Stimulated activated naive B cell treated with anti-CD40 and anti-IgM and Interleukin-4, amounts not matched to agents 10 μg/mL and 1 μg/mL and 100 μg/mL, for 72 hours (primary cell): Measurements from ENCODE around the gene PRR33.

Experiments used
- ATAC-seq, 2 donors: fragments of 150-1000 bp; cut with Tn5 transposase; replicated peaks; 2 replicates each; pipeline ENCODE4 v1.10.0; 2021; ENCODE audit warnings: moderate library complexity in 1 of 2
- DNase-seq: peaks from one replicate; pipeline ENCODE4 v3.0.0; 2021
- H3K27ac Mint-ChIP-seq: one replicate; pipeline ENCODE4 v1.8.0; 2022; ENCODE audit warnings: mild to moderate bottlenecking, mixed read lengths
- H3K27me3 Mint-ChIP-seq, 2 donors: one replicate each; pipeline ENCODE4 v1.8.0; 2022; ENCODE audit warnings: mixed read lengths in 2 of 2
- H3K36me3 Mint-ChIP-seq, 2 donors: one replicate each; pipeline ENCODE4 v1.8.0; 2022; ENCODE audit warnings: mixed read lengths in 2 of 2, mild to moderate bottlenecking in 1 of 2
- H3K4me1 Mint-ChIP-seq, 2 donors: one replicate each; pipeline ENCODE4 v1.8.0; 2022; ENCODE audit warnings: mixed read lengths in 2 of 2, mild to moderate bottlenecking in 1 of 2
- H3K4me3 Mint-ChIP-seq, 2 donors: one replicate each; pipeline ENCODE4 v1.8.0; 2022; ENCODE audit warnings: mild to moderate bottlenecking in 2 of 2, mixed read lengths in 2 of 2, moderate library complexity in 1 of 2
- H3K9me3 Mint-ChIP-seq, 2 donors: one replicate each; pipeline ENCODE4 v1.8.0; 2022; ENCODE audit warnings: mixed read lengths in 2 of 2, mild to moderate bottlenecking in 1 of 2

The PRR33 gene

DNA sequence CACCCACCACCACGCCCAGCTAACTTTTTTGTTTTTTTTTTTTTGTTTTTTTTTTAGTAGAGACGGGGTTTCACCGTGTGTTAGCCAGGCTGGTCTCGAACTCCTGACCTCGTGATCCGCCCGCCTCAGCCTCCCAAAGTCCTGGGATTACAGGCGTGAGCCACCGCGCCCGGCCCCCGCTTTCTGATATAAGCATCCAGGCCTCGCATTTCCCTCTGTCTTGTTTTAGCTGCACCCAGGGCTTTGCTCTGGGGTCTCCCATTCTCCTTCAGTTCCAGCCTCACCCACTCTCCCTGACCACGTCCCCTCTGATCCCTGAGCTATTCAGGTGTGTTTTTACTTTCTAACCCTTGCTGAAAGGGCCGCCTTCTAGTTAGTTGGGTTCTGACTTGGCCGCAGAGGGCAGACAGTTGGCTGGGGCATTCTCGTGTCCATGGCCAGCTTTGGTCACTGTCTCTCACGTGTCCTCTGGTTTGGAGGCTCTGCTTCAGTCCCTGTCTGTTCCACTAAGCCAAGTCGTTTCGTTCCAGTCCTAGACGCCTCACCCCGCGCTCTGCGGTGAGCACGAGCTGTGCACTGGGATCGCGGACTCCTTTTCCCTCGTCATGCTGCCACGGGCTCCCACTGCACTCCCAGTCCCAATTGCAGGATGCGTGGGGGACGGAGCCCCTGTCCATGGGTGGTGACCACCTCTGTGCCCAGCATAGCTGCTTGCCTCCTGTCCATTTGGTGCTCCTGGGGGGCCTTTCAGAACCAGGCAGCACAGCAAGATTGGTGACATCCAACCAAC, 21.8 kb upstream of the PRR33 start:
- Mint-ChIP-seq H3K36me3 (peaks cover 0 to 4% of the 10 kb centered on the region in 2 donors), H3K27me3 (peaks cover 16 to 19% of the 10 kb centered on the region in 2 donors), H3K4me3 (no peak overlapping the region), H3K4me1 (peaks cover 15 to 17% of the 10 kb centered on the region in 2 donors), H3K9me3 (no peaks in the 10 kb centered on the region), H3K27ac (no peak overlapping the region)
- ATAC-seq (no peak), DNase-seq (no peak)

DNA sequence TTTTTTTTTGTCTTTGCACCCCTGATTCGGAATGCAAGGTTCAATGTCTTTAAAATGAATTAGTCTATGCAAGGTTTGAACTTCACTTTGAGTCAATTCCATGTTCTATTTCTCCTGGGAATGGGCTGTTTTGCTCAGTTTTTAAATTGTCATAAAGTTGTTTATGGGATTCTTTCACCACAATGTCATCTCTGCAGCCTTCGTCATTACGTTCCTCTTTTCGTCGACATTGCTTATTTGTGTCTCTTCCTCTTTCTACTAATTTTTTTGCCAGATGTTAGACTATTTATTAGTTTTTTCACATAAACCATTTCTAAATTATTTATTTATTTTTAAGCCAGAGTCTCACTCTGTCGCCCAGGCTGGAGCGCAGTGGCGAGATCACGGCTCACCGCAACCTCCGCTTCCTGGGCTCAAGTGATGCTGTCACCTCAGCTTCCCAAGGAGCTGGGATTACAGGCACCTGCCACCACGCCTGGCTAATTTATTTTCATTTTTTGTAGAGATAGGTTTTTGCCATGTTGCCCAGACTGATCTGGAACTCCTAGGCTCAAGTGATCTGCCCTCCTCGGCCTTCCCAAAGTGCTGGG, 20.7 kb upstream of the PRR33 start:
- ATAC-seq, result no peak
- Mint-ChIP-seq H3K9me3 (no peaks in the 10 kb centered on the region), H3K4me1 (peaks cover 15 to 17% of the 10 kb centered on the region in 2 donors), H3K4me3 (no peak overlapping the region), H3K27ac (no peak overlapping the region), H3K36me3 (peaks cover 0 to 4% of the 10 kb centered on the region in 2 donors), H3K27me3 (peaks cover 16 to 19% of the 10 kb centered on the region in 2 donors)
- no peak for DNase-seq

DNA sequence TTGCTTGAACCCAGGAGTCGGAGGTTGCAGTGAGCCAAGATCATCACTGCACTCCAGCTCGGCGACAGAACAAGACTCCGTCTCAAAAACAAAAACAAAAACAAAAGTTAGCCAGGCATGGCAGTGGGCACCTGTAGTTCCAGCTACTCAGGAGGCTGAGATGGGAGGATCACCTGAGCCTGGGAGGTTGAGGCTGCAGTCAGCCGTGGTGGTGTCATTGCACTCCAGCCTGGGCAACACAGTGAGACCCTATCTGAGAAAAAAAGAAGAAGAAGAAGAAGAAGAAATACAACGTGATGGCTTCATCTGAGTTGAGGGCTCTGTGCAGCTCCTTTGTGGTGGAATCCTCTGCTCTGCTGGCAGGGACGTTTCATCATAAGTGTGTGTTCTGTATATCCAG, 17.8 kb upstream of the PRR33 start:
- peaks cover 0 to 4% of the 10 kb centered on the region in 2 donors for H3K4me1 Mint-ChIP-seq

DNA sequence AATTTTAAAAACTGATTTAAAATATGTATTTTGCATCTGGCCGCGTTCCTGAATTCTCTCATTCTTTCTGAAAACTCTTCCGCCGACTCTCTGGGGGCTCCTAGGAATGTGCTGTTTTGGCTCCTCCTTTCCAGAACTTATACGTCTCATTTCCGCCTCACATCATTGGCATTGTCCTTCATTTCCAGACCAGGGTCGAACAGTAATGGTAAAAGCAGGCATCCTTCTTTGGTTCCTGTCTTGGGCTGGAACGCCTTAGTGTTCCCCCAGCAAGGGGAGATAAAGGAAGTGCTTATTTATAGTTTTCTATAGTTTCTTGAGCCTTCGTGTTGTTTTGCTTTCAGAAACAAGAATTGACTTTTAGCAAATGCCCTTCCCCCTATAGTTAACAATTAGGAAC, 16.9 kb upstream of the PRR33 start:
- Mint-ChIP-seq H3K4me1 (no peaks in the 10 kb centered on the region), H3K27ac (no peak overlapping the region), H3K36me3 (no peaks in the 10 kb centered on the region), H3K27me3 (peaks cover 6 to 9% of the 10 kb centered on the region in 2 donors), H3K9me3 (no peaks in the 10 kb centered on the region), H3K4me3 (no peak overlapping the region)
- DNase-seq (no peak), ATAC-seq (no peak)

More for the DNA sequence above, 17.8 kb upstream of the PRR33 start:
- Mint-ChIP-seq H3K9me3 (no peaks in the 10 kb centered on the region), H3K4me3 (no peak overlapping the region), H3K36me3 (no peaks in the 10 kb centered on the region), H3K27ac (no peak overlapping the region), H3K27me3 (peaks cover 13 to 15% of the 10 kb centered on the region in 2 donors)
- no peak for DNase-seq
- no peak for ATAC-seq

DNA sequence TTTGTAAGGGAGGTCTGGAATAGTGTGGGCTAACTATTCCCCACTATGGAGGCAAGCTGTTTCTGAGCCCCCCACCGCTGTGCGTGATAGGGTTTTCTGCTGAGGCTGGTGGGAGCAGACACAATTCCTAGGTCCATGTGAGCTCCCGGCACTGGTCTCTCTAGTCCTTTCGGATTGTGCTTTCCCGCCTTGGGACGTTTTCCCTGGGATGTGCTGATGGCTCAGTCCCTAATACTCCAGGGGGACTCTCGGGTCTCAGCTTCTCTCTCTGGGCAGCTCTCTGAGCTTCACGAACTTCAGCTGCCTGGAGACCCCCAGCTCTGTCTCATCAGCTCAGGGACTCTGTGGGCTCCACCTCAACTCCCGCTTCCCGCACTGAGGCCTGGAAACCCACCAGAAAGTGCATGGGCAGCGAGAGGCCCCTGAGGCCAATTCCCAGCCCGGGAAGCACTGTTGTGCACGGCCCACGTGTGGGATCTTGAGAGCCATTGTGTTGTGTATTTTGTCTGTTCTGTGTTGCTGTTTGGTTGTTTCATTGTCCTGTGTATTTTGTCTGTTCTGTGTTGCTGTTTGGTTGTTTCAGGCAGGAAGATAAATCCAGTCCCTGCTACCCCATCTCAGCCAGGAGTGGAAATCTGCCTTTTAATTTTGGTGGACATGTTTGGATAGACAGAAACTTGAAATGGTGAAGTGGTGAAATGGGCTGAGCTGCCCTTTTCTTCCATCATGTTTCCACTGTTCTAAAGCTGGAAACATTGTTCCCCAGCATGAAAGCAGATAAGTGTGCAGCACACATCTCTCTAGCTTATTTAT, 15.1 kb upstream of the PRR33 start:
- no peak overlapping the region for H3K27ac Mint-ChIP-seq
- ATAC-seq (no peak), DNase-seq (no peak)
- H3K4me1 Mint-ChIP-seq, result no peaks in the 10 kb centered on the region
- H3K36me3 Mint-ChIP-seq, result no peaks in the 10 kb centered on the region
- peaks cover 6 to 9% of the 10 kb centered on the region in 2 donors for H3K27me3 Mint-ChIP-seq
- H3K4me3 Mint-ChIP-seq, result no peak overlapping the region
- H3K9me3 Mint-ChIP-seq, result no peaks in the 10 kb centered on the region

DNA sequence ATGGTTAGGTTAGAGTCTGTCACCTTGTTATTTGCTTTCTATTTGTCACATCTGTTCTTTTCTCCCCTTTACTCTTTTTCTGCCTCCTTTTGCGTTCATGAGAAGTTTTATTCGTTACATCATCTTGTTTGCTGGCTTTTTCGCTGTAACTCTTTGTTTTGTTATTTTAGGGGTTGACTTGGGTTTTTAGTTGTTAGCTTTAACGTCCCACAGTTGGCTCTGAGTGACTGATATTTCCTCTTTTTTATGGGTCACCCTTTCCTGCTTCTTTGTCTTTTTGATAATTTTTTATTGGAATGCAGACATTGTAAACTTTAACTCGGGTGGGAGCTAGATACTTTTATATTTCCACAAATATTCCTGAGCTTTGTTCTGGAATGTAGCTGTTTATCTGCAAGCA, 14.5 kb upstream of the PRR33 start:
- H3K27me3 Mint-ChIP-seq, result peaks cover 6 to 9% of the 10 kb centered on the region in 2 donors
- H3K4me1 Mint-ChIP-seq, result no peaks in the 10 kb centered on the region
- ATAC-seq, result no peak
- H3K9me3 Mint-ChIP-seq, result no peaks in the 10 kb centered on the region
- no peak overlapping the region for H3K27ac Mint-ChIP-seq
- H3K4me3 Mint-ChIP-seq, result no peak overlapping the region
- DNase-seq, result no peak
- H3K36me3 Mint-ChIP-seq, result no peaks in the 10 kb centered on the region

DNA sequence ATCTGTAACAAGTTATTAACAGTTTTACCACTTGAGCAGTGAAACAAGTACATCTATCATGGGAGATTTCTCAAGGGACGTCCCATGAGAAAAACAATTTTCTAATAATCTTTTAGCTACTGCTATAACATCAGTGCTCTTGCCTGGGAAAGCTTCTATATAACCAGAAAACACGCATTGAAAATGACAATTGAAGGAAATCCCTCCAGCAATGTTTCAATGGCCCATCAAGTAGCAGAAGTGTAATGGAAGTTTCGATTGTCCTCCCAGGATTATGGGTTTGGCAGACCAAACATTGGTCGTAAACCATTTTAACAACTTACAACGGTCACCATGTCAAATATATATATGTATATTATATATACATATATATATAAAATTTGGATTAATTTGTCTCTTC, 8.0 kb upstream of the PRR33 start:
- no peaks in the 10 kb centered on the region for H3K36me3 Mint-ChIP-seq
- H3K9me3 Mint-ChIP-seq, result no peaks in the 10 kb centered on the region
- peaks cover 9 to 18% of the 10 kb centered on the region in 2 donors for H3K4me1 Mint-ChIP-seq
- H3K4me3 Mint-ChIP-seq, result no peak overlapping the region
- no peak overlapping the region for H3K27ac Mint-ChIP-seq
- no peak for DNase-seq
- ATAC-seq, result no peak
- no peaks in the 10 kb centered on the region for H3K27me3 Mint-ChIP-seq

DNA sequence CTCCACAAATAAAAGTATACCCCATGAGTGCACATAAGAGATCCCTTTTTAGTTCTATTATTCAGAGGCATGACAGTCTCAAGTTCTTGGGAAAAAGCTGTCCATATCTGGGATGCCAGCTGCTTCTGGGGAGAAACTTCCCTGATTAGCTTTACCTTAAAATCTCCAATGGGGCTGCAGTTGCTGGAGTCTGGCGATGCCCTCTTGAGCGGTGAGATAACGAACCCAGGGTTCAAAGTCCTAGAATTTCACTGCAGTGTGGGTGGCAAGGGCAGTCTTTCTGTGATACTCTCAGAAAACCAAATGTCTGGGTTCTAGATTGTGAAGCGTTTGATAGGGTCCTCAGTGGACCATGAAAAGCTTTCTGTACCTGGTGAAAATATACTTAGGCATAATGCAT, 7.4 kb upstream of the PRR33 start:
- no peaks in the 10 kb centered on the region for H3K27me3 Mint-ChIP-seq
- no peaks in the 10 kb centered on the region for H3K36me3 Mint-ChIP-seq
- no peaks in the 10 kb centered on the region for H3K9me3 Mint-ChIP-seq
- DNase-seq (no peak), ATAC-seq (no peak)
- H3K27ac Mint-ChIP-seq, result no peak overlapping the region
- H3K4me1 Mint-ChIP-seq, result peaks cover 9 to 18% of the 10 kb centered on the region in 2 donors
- no peak overlapping the region for H3K4me3 Mint-ChIP-seq

DNA sequence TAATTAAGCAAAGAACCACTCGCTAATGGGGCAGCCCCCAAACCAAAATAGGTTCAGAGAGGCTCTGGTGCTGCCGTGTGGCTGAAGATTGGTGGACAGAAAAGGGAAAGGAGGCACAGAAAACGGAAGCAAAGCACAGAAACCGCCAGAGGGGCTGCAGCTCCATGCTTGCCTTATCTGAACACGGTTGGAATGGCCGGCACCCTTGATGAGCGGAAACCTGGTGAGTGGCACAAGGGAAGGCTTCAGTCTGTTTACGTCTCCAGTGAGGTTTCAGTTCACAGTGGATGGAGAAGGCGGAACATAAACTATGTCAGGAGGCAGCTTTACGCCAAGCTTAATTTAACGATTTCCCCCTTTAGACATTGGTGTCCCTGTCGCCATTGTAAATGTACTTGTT, 5.2 kb upstream of the PRR33 start:
- H3K36me3 Mint-ChIP-seq, result peaks cover 6 to 14% of the 10 kb centered on the region in 2 donors
- peaks cover 20 to 28% of the 10 kb centered on the region in 2 donors for H3K4me1 Mint-ChIP-seq
- ATAC-seq (peak; percentile 89 to 92), DNase-seq (no peak)
- H3K27ac Mint-ChIP-seq, result peak overlapping the region; percentile 85
- H3K27me3 Mint-ChIP-seq, result no peaks in the 10 kb centered on the region
- H3K9me3 Mint-ChIP-seq, result peaks cover 5 to 10% of the 10 kb centered on the region in 2 donors
- H3K4me3 Mint-ChIP-seq, result peak overlapping the region; percentile 77 to 84

DNA sequence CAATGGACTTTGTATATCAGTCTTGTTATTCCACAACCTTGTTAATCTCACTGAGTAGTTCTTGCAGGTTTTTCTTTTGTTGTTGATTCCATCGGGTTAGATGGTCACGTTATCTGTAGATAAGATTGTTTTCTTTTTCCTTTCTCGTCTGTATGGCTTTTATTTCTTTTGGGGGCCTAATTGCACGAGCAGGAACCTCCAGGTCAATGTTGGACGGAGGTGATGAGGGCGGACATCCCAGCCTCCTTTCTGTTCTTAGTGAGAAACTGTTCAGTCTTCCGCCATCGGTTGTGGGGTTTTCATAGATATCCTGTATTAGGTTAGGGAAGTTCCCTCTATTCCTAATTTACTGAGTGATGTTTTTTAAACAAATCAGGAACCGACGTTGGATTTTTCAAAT, 4.8 kb upstream of the PRR33 start:
- H3K4me1 Mint-ChIP-seq, result peaks cover 22 to 31% of the 10 kb centered on the region in 2 donors
- DNase-seq (no peak), ATAC-seq (peak; percentile 33)
- no peaks in the 10 kb centered on the region for H3K27me3 Mint-ChIP-seq
- peak overlapping the region; percentile 85 for H3K27ac Mint-ChIP-seq
- peak overlapping the region; percentile 77 to 84 for H3K4me3 Mint-ChIP-seq
- H3K36me3 Mint-ChIP-seq, result peaks cover 6 to 16% of the 10 kb centered on the region in 2 donors
- peaks cover 5 to 10% of the 10 kb centered on the region in 2 donors for H3K9me3 Mint-ChIP-seq

DNA sequence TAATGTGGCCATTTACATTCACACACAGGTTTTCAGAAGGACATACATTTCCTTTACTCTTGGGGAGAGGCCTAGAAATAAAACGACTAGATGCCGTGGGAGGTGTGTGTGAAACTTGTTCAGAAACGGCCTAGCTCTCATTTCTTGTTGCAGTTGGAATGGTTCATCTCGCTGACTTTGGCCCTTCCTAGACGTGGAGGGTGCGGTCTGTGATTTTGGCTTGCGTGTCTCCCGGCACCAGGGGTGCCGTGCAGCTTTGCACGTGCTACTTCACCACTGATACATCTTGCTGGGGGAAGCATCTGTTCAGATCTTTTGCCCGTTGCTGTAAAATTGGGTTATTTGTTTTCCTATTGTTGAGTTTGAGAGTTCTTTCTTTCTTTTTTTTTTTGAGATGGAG, 3.1 kb upstream of the PRR33 start:
- H3K9me3 Mint-ChIP-seq, result peaks cover 5 to 10% of the 10 kb centered on the region in 2 donors
- ATAC-seq (no peak), DNase-seq (no peak)
- H3K36me3 Mint-ChIP-seq, result peaks cover 6 to 19% of the 10 kb centered on the region in 2 donors
- no peaks in the 10 kb centered on the region for H3K27me3 Mint-ChIP-seq
- no peak overlapping the region for H3K27ac Mint-ChIP-seq
- H3K4me3 Mint-ChIP-seq, result no peak overlapping the region
- peaks cover 33 to 45% of the 10 kb centered on the region in 2 donors for H3K4me1 Mint-ChIP-seq

DNA sequence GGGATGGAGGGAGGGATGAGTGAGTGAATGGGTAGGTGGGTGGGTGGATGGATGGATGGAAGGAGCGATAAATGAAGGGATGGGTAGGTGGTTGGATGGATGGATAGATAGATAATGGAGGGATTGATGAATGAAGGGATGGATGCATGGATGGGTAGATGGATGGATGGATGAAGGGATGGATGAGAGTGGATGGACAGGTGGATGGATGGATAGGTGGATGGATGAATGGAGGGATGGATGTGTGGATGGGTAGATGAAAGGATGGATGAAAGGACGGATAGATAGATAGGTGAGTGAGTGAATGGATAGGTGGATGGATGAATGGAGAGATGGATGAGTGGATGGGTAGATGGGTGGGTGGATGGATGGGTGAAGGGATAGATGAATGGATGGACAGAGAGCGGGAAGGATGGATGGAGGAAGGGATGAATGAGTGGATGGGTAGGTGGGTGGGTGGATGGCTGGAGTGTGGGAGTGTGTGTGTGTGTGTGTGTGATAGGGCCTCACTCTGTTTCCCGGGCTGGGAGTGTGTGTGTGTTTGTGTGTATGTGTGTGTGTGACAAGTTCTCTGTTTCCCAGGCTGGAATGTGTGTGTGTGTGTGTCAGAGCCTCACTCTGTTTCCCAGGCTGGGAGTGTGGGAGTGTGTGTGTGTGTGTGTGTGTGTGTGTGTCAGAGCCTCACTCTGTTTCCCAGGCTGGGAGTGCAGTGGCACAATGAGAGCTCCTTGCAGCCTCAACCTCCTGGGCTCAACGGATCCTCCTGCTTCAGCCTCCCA, 2.1 kb upstream of the PRR33 start:
- ATAC-seq (no peak), DNase-seq (no peak)
- peaks cover 8 to 24% of the 10 kb centered on the region in 2 donors for H3K36me3 Mint-ChIP-seq
- peak overlapping the region; percentile 56 for H3K27ac Mint-ChIP-seq
- peaks cover 5 to 10% of the 10 kb centered on the region in 2 donors for H3K9me3 Mint-ChIP-seq
- H3K4me3 Mint-ChIP-seq, result peak overlapping the region in 1 of 2 donors; percentile 1
- H3K4me1 Mint-ChIP-seq, result peaks cover 38 to 55% of the 10 kb centered on the region in 2 donors
- H3K27me3 Mint-ChIP-seq, result no peaks in the 10 kb centered on the region

DNA sequence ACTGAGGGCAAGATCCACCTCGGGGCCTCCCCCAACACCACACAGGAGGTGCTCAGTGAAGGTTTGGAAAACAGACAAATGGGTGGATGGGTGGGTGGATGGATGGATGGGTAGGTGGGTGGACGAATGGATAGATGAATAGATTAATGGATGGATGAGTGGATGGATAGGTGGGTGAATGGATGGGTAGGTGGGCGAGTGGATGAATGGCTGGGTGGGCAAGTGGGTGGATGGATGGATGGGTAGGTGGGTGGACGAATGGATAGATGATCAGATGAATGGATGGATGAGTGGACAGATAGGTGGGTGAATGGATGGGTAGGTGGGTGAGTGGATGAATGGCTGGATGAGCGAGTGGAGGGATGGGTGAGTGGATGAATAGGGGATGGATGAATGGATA, 863 bp upstream of the PRR33 start:
- ATAC-seq (no peak), DNase-seq (no peak)
- Mint-ChIP-seq H3K4me1 (peaks cover 42 to 58% of the 10 kb centered on the region in 2 donors), H3K27me3 (no peaks in the 10 kb centered on the region), H3K36me3 (peaks cover 16 to 34% of the 10 kb centered on the region in 2 donors), H3K4me3 (peak overlapping the region in 1 of 2 donors; percentile 5), H3K9me3 (peaks cover 5 to 10% of the 10 kb centered on the region in 2 donors), H3K27ac (peak overlapping the region; percentile 40)

DNA sequence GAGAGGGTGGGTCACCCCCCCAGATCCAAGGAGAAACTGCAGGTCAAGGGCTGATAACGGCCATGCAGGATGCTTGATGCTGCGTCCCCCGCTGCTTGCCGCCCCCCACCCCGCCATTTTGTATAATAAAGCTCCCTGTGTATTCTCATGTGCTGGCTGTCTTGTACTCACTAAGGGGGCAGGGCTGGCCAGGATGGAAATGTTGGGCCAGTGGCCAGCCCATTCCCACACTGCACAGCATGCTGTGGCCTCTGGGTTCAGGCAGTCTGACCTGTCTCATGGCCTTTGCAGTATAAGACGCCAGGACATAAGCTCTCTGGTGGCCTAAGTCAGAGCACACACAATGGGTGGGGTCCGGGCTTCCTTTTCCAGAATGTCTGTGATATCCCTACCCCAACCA, 421 bp upstream of the PRR33 start:
- ATAC-seq, result no peak
- H3K4me1 Mint-ChIP-seq, result peaks cover 40 to 54% of the 10 kb centered on the region in 2 donors

More for the DNA sequence above, 421 bp upstream of the PRR33 start:
- peaks cover 16 to 37% of the 10 kb centered on the region in 2 donors for H3K36me3 Mint-ChIP-seq
- peak overlapping the region; percentile 40 for H3K27ac Mint-ChIP-seq
- DNase-seq, result no peak
- no peaks in the 10 kb centered on the region for H3K27me3 Mint-ChIP-seq
- peaks cover 5 to 10% of the 10 kb centered on the region in 2 donors for H3K9me3 Mint-ChIP-seq
- no peak overlapping the region for H3K4me3 Mint-ChIP-seq
